ENCODE measurements around the gene HAPSTR1. TPM values are rescaled to one million over a fixed set of nuclear protein-coding genes. Genes with fewer than 3 reads are reported as not detected.
A peak's percentile ranks its signal among the peaks of the same experiment; 100 is the strongest.

HAPSTR1 gene
- total RNA-seq, 2 donors from 2014 or later = 50.2 to 57.0 TPM

DNA sequence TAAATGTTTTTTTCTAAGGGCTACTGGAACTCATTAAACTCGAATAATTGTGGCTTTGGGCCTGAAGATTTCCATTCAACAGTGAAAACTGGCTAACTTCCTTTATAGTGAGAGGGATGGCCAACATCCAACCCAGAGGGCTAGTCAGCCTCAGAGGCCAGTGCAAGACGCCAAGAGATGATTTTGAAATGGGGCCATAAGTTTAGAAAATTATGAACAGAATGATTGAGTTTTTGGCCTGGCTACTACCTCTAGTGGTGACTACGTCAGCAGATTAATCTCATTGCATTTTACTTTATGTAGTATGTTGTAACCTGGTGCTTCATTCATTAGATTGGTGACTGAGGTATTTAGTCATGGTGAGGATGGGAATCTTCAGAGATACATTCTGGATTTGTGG, 28.4 kb downstream of the HAPSTR1 start:
- Histone ChIP-seq H3K4me3 (no peak overlapping the region), H3K36me3 (peaks cover 5% of the 10 kb centered on the region), H3K27ac (no peak overlapping the region), H3K9me3 (no peaks in the 10 kb centered on the region), H3K27me3 (no peaks in the 10 kb centered on the region), H3K4me1 (peaks cover 17% of the 10 kb centered on the region), H3K9ac (ENCODE audit: low read depth in 2 of 2, low read length in 2 of 2) (no peak overlapping the region)
- no peak for DNase-seq
- intact Hi-C loops (cut with DNase I) = no loop called here
- TF ChIP-seq, protein P1, sequence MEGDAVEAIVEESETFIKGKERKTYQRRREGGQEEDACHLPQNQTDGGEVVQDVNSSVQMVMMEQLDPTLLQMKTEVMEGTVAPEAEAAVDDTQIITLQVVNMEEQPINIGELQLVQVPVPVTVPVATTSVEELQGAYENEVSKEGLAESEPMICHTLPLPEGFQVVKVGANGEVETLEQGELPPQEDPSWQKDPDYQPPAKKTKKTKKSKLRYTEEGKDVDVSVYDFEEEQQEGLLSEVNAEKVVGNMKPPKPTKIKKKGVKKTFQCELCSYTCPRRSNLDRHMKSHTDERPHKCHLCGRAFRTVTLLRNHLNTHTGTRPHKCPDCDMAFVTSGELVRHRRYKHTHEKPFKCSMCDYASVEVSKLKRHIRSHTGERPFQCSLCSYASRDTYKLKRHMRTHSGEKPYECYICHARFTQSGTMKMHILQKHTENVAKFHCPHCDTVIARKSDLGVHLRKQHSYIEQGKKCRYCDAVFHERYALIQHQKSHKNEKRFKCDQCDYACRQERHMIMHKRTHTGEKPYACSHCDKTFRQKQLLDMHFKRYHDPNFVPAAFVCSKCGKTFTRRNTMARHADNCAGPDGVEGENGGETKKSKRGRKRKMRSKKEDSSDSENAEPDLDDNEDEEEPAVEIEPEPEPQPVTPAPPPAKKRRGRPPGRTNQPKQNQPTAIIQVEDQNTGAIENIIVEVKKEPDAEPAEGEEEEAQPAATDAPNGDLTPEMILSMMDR (IDR thresholded peaks at IDR 0.05) = no peak

DNA sequence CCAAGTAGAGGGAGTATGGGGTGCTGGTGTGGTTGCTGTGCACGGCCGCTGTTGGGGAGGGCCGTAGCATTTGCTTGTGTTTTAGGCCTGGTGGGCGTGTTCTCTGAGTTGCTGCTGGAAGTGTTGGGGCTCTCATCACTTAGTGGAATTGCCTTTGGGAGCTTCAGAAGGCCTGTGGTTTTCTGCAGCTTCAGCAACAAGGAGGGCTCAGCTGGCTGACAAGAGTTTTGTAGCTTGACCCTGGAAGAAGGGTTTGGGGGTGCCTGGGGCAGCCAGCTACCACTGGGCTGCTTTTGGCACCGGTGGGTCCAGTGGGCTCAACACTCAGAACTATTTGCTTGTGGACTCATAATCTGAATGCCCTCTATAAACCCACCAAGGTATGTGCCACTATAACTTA, 30.9 kb downstream of the HAPSTR1 start:
- Histone ChIP-seq H3K36me3 (peaks cover 5% of the 10 kb centered on the region), H3K4me3 (no peak overlapping the region), H3K27me3 (no peaks in the 10 kb centered on the region), H3K4me1 (peaks cover 17% of the 10 kb centered on the region), H3K9ac (ENCODE audit: low read depth in 2 of 2, low read length in 2 of 2) (peak overlapping the region in 1 of 2 donors; percentile 7), H3K9me3 (no peaks in the 10 kb centered on the region), H3K27ac (peak overlapping the region; percentile 83)
- TF ChIP-seq, protein P1 (IDR thresholded peaks at IDR 0.05) = no peak
- intact Hi-C loops (cut with DNase I) = no loop called here
- no peak for DNase-seq

DNA sequence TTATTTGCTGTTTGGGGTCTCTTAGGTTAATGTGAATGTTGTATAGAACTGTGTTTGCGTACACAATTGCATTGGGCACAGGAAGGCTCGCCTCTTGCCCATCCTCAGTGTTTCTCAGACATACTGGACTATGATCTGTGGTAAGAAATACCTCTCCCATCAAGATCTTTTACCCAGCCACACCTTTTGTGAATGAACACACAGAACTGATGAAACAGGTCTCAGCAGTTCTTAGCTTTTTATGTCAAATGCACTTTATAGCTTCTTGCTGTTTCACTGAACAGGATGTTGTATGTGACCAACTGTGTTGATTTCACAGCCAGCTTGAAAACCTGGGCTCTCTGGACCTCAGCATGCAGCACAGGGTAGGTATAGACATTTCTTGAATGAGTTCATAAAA, 31.5 kb downstream of the HAPSTR1 start:
- no peak for DNase-seq
- Histone ChIP-seq H3K27me3 (no peaks in the 10 kb centered on the region), H3K9me3 (no peaks in the 10 kb centered on the region), H3K27ac (peak overlapping the region; percentile 83), H3K4me3 (no peak overlapping the region), H3K4me1 (peaks cover 17% of the 10 kb centered on the region), H3K36me3 (peaks cover 5% of the 10 kb centered on the region), H3K9ac (ENCODE audit: low read depth in 2 of 2, low read length in 2 of 2) (peak overlapping the region in 1 of 2 donors; percentile 56)
- TF ChIP-seq, protein P1 (IDR thresholded peaks at IDR 0.05) = no peak
- intact Hi-C loops (cut with DNase I) = no loop called here

DNA sequence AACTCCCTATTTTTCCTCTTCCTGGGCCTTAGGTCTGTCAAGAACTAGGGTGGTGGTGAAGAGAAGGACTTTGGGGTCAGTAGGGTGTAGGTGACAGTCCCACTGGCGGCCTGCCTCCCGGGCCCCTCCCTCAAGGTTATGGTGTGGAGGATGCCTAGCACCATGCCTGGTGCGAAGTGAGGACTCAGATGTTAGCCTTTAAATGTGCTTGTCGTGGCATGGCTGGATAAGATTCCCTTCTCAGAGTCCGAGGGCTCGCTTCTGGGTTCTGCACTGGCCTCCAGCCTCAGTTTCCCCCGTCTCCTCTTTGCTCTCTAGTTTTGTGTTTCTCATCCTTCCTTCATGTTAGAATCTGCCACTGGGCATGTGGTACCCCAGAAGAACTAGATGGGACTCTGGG, 32.0 kb downstream of the HAPSTR1 start:
- peaks cover 4% of the 10 kb centered on the region for H3K36me3 ChIP-seq
- DNase-seq = no peak
- TF ChIP-seq, protein P1 (IDR thresholded peaks at IDR 0.05) = no peak
- no peaks in the 10 kb centered on the region for H3K27me3 ChIP-seq
- H3K27ac ChIP-seq = peak overlapping the region; percentile 83
- peak overlapping the region; percentile 3 to 56 for H3K9ac ChIP-seq (ENCODE audit: low read depth in 2 of 2, low read length in 2 of 2)
- peaks cover 17% of the 10 kb centered on the region for H3K4me1 ChIP-seq
- H3K9me3 ChIP-seq = no peaks in the 10 kb centered on the region
- intact Hi-C loops (cut with DNase I) = no loop called here
- H3K4me3 ChIP-seq = no peak overlapping the region

DNA sequence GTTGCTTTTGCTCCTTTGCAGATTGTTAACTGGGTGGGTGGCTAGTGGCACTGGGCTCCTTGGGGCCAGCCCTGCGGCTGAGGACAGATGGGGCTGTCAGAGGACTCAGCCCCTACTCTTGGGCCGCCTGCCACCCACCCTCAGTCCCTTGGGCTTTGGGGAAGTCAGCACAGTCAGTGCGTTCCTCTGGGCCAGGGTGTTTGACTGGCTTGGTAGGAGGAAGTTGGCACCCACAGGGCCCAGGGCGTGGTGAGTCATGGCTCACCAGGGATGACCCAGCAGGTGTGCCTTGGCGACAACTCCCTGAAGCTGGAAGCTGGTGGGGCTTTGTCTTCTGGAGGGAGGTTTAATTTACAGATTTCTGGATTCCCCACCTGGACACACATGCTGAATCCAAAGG, 32.4 kb downstream of the HAPSTR1 start:
- H3K4me1 ChIP-seq = peaks cover 17% of the 10 kb centered on the region
- H3K9me3 ChIP-seq = no peaks in the 10 kb centered on the region
- peak; percentile 90 for DNase-seq
- H3K4me3 ChIP-seq = no peak overlapping the region
- H3K9ac ChIP-seq (ENCODE audit: low read depth in 2 of 2, low read length in 2 of 2) = peak overlapping the region; percentile 3 to 56
- intact Hi-C loops (cut with DNase I) = no loop called here
- H3K27ac ChIP-seq = peak overlapping the region; percentile 83
- TF ChIP-seq, protein P1 (IDR thresholded peaks at IDR 0.05) = no peak
- no peaks in the 10 kb centered on the region for H3K36me3 ChIP-seq
- no peaks in the 10 kb centered on the region for H3K27me3 ChIP-seq

Data from colonic mucosa (tissue), 4 donors.